Measurements from ENCODE around the gene POU1F1. TPM values are rescaled to one million over a fixed set of nuclear protein-coding genes. Genes with fewer than 3 reads are reported as not detected.
A peak's percentile ranks its signal among the peaks of the same experiment; 100 is the strongest.

The POU1F1 gene
- total RNA-seq, 6 donors from 2014 or later, result not detected

GRCh38 chr3:87247430-87247773, 29.0 kb downstream of the POU1F1 start:
- ATAC-seq (ENCODE audit: low FRiP score in 2 of 2) (no peak), DNase-seq (no peak)
- no peaks in the 10 kb centered on the region for H3K27me3 ChIP-seq
- no peaks in the 10 kb centered on the region for H3K9me3 ChIP-seq
- TF ChIP-seq CTCF (IDR thresholded peaks at IDR 0.05), result no peak
- TF ChIP-seq EP300 (IDR thresholded peaks at IDR 0.05), result no peak
- no peak for TF ChIP-seq POLR2AphosphoS5 (IDR thresholded peaks at IDR 0.05)
- TF ChIP-seq POLR2A (IDR thresholded peaks at IDR 0.05), result no peak
- no peak overlapping the region for H3K4me3 ChIP-seq
- H3K27ac ChIP-seq, result no peak overlapping the region
- no peaks in the 10 kb centered on the region for H3K4me1 ChIP-seq
- H3K36me3 ChIP-seq, result peaks cover 0 to 41% (median 15%) of the 10 kb centered on the region in 4 donors
- WGBS, 2 donors, result 68 to 87% methylated on average over 1 of the region's 1 CpG

- Histone ChIP-seq H3K36me3 (peaks cover 0 to 41% (median 15%) of the 10 kb centered on the region in 4 donors), H3K4me1 (no peaks in the 10 kb centered on the region), H3K9me3 (no peaks in the 10 kb centered on the region), H3K4me3 (no peak overlapping the region), H3K27me3 (no peaks in the 10 kb centered on the region), H3K27ac (no peak overlapping the region)
- no peak for ATAC-seq (ENCODE audit: low FRiP score in 2 of 2)
- WGBS, 2 donors, result 78 to 92% methylated on average over 3 of the region's 3 CpGs
- TF ChIP-seq EP300 (IDR thresholded peaks at IDR 0.05) (no peak), POLR2A (IDR thresholded peaks at IDR 0.05) (no peak), POLR2AphosphoS5 (IDR thresholded peaks at IDR 0.05) (no peak), CTCF (IDR thresholded peaks at IDR 0.05) (no peak)
- no peak for DNase-seq
Observed at GRCh38 chr3:87246662-87247429, 29.5 kb downstream of the POU1F1 start.

- 95 to 96% methylated on average over 1 of the region's 1 CpG for whole genome bisulfite sequencing, 2 donors
- H3K9me3 ChIP-seq, result no peaks in the 10 kb centered on the region
- H3K4me3 ChIP-seq, result no peak overlapping the region
- peaks cover 0 to 7% (median 0%) of the 10 kb centered on the region in 4 donors for H3K36me3 ChIP-seq
- peaks cover 0 to 4% (median 3%) of the 10 kb centered on the region in 4 donors for H3K4me1 ChIP-seq
- ATAC-seq (ENCODE audit: low FRiP score in 2 of 2), result no peak
- H3K27me3 ChIP-seq, result no peaks in the 10 kb centered on the region
- no peak for TF ChIP-seq POLR2A (IDR thresholded peaks at IDR 0.05)
- TF ChIP-seq EP300 (IDR thresholded peaks at IDR 0.05), result no peak
- H3K27ac ChIP-seq, result no peak overlapping the region
- no peak for DNase-seq
Observed at GRCh38 chr3:87236093-87236492, 40.3 kb downstream of the POU1F1 start.

- Histone ChIP-seq H3K4me3 (no peak overlapping the region), H3K9me3 (no peaks in the 10 kb centered on the region), H3K4me1 (peaks cover 5 to 19% (median 12%) of the 10 kb centered on the region in 4 donors), H3K36me3 (no peaks in the 10 kb centered on the region), H3K27me3 (no peaks in the 10 kb centered on the region), H3K27ac (no peak overlapping the region)
- WGBS, 2 donors, result 88 to 89% methylated on average over 1 of the region's 1 CpG
- DNase-seq (no peak), ATAC-seq (ENCODE audit: low FRiP score in 2 of 2) (no peak)
- TF ChIP-seq CTCF (IDR thresholded peaks at IDR 0.05) (no peak), POLR2A (IDR thresholded peaks at IDR 0.05) (no peak), EP300 (IDR thresholded peaks at IDR 0.05) (no peak), POLR2AphosphoS5 (IDR thresholded peaks at IDR 0.05) (no peak)
Observed at GRCh38 chr3:87233805-87234204, 42.6 kb downstream of the POU1F1 start.

- H3K27ac ChIP-seq, result no peak overlapping the region
- peak overlapping the region in 1 of 4 donors; percentile 92 for H3K4me3 ChIP-seq
- no peak for DNase-seq
- no peak for ATAC-seq (ENCODE audit: low FRiP score in 2 of 2)
- H3K36me3 ChIP-seq, result no peaks in the 10 kb centered on the region
- WGBS, 2 donors, result 60 to 84% methylated on average over 1 of the region's 1 CpG
- no peaks in the 10 kb centered on the region for H3K9me3 ChIP-seq
- H3K27me3 ChIP-seq, result no peaks in the 10 kb centered on the region
- TF ChIP-seq POLR2AphosphoS5 (IDR thresholded peaks at IDR 0.05) (no peak), POLR2A (IDR thresholded peaks at IDR 0.05) (no peak), EP300 (IDR thresholded peaks at IDR 0.05) (no peak), CTCF (IDR thresholded peaks at IDR 0.05) (no peak)
- H3K4me1 ChIP-seq, result peaks cover 16 to 30% (median 24%) of the 10 kb centered on the region in 4 donors
Observed at GRCh38 chr3:87229113-87229512, 47.3 kb downstream of the POU1F1 start.

All from upper lobe of left lung (tissue), 6 donors.